Muscle layer of duodenum (tissue), 2 donors: ENCODE results near the gene ACOT4.
"Not testable (repeated sequence)": the region's sequence is repeated elsewhere in the genome, so short reads cannot be mapped to it uniquely, and the experiment has no call there.

Experiments
- H3K27ac ChIP-seq: one replicate; pipeline ENCODE4 v1.7.0; 2013; ENCODE audit warnings: mild to moderate bottlenecking, low read length
- H3K27me3 ChIP-seq: one replicate; pipeline ENCODE4 v1.7.0; 2013; ENCODE audit warnings: low read depth, mild to moderate bottlenecking, control low read depth, low read length
- H3K36me3 ChIP-seq, 2 donors: one replicate each; pipeline ENCODE4 v1.7.0; 2013; ENCODE audit warnings: low read length in 2 of 2, control low read depth in 1 of 2, mild to moderate bottlenecking in 1 of 2; ENCODE audit not compliant: insufficient read depth in 2 of 2, control insufficient read depth in 1 of 2
- H3K4me1 ChIP-seq, 2 donors: one replicate each; pipeline ENCODE4 v1.7.0; 2013; ENCODE audit warnings: low read length in 2 of 2, mild to moderate bottlenecking in 2 of 2, control low read depth in 1 of 2, moderate library complexity in 1 of 2; ENCODE audit not compliant: insufficient read depth in 2 of 2, control insufficient read depth in 1 of 2
- H3K4me3 ChIP-seq, 2 donors: one replicate each; pipeline ENCODE4 v1.7.0; 2013; ENCODE audit warnings: low read length in 2 of 2, low read depth in 1 of 2, mild to moderate bottlenecking in 1 of 2
- H3K9me3 ChIP-seq, 2 donors: one replicate each; pipeline ENCODE4 v1.7.0; 2013; ENCODE audit warnings: low read length in 2 of 2, control low read depth in 1 of 2, mild to moderate bottlenecking in 1 of 2; ENCODE audit not compliant: control insufficient read depth in 1 of 2
- donor health status: healthy.

Gene ACOT4

GRCh38 chr14:73582102-73582979, 9.3 kb upstream of the ACOT4 start:
- H3K4me3 ChIP-seq, H3K27me3 ChIP-seq, H3K9me3 ChIP-seq, H3K4me1 ChIP-seq, H3K27ac ChIP-seq: not testable (repeated sequence)
- H3K36me3 ChIP-seq: peaks cover 0 to 15% of the 10 kb centered on the region in 2 donors

- Histone ChIP-seq H3K27me3 (no peaks in the 10 kb centered on the region), H3K4me1 (no peaks in the 10 kb centered on the region), H3K36me3 (no peaks in the 10 kb centered on the region), H3K4me3 (no peak overlapping the region), H3K27ac (no peak overlapping the region), H3K9me3 (no peaks in the 10 kb centered on the region)
Measured at GRCh38 chr14:73588695-73589094, 3.0 kb upstream of the ACOT4 start.

GRCh38 chr14:73589116-73589515, 2.6 kb upstream of the ACOT4 start:
- no peak overlapping the region for H3K4me3 ChIP-seq
- no peak overlapping the region for H3K27ac ChIP-seq
- H3K27me3 ChIP-seq: no peaks in the 10 kb centered on the region
- no peaks in the 10 kb centered on the region for H3K4me1 ChIP-seq
- H3K36me3 ChIP-seq: no peaks in the 10 kb centered on the region
- no peaks in the 10 kb centered on the region for H3K9me3 ChIP-seq

GRCh38 chr14:73590673-73591004, 1.0 kb upstream of the ACOT4 start:
- not testable (repeated sequence) for H3K9me3 ChIP-seq, H3K27ac ChIP-seq, H3K36me3 ChIP-seq, H3K4me1 ChIP-seq, H3K27me3 ChIP-seq, H3K4me3 ChIP-seq

GRCh38 chr14:73594491-73594890, 2.8 kb downstream of the ACOT4 start:
- Histone ChIP-seq H3K36me3 (no peaks in the 10 kb centered on the region), H3K4me1 (no peaks in the 10 kb centered on the region), H3K4me3 (no peak overlapping the region), H3K9me3 (no peaks in the 10 kb centered on the region), H3K27me3 (no peaks in the 10 kb centered on the region), H3K27ac (no peak overlapping the region)

GRCh38 chr14:73599499-73599898, 7.8 kb downstream of the ACOT4 start:
- Histone ChIP-seq H3K27ac (no peak overlapping the region), H3K4me1 (no peaks in the 10 kb centered on the region), H3K9me3 (no peaks in the 10 kb centered on the region), H3K27me3 (no peaks in the 10 kb centered on the region), H3K36me3 (no peaks in the 10 kb centered on the region), H3K4me3 (no peak overlapping the region)

- Histone ChIP-seq H3K9me3 (no peaks in the 10 kb centered on the region), H3K4me1 (no peaks in the 10 kb centered on the region), H3K27ac (no peak overlapping the region), H3K27me3 (no peaks in the 10 kb centered on the region), H3K36me3 (no peaks in the 10 kb centered on the region), H3K4me3 (no peak overlapping the region)
Measured at GRCh38 chr14:73602994-73603393, 11.3 kb downstream of the ACOT4 start.

GRCh38 chr14:73606271-73606670, 14.6 kb downstream of the ACOT4 start:
- H3K9me3 ChIP-seq: no peaks in the 10 kb centered on the region
- no peaks in the 10 kb centered on the region for H3K4me1 ChIP-seq
- no peak overlapping the region for H3K27ac ChIP-seq
- no peaks in the 10 kb centered on the region for H3K27me3 ChIP-seq
- H3K36me3 ChIP-seq: no peaks in the 10 kb centered on the region
- H3K4me3 ChIP-seq: no peak overlapping the region

GRCh38 chr14:73607241-73607640, 15.6 kb downstream of the ACOT4 start:
- Histone ChIP-seq H3K27ac (no peak overlapping the region), H3K4me3 (no peak overlapping the region), H3K27me3 (no peaks in the 10 kb centered on the region), H3K4me1 (no peaks in the 10 kb centered on the region), H3K36me3 (no peaks in the 10 kb centered on the region), H3K9me3 (no peaks in the 10 kb centered on the region)

- no peaks in the 10 kb centered on the region for H3K9me3 ChIP-seq
- no peaks in the 10 kb centered on the region for H3K27me3 ChIP-seq
- no peak overlapping the region for H3K27ac ChIP-seq
- no peaks in the 10 kb centered on the region for H3K4me1 ChIP-seq
- no peaks in the 10 kb centered on the region for H3K36me3 ChIP-seq
- H3K4me3 ChIP-seq: no peak overlapping the region
Measured at GRCh38 chr14:73610687-73611086, 19.0 kb downstream of the ACOT4 start.

GRCh38 chr14:73612339-73613045, 20.8 kb downstream of the ACOT4 start, which contains the start of gene ACOT6:
Gene ACOT6 (plus strand): TSS chr14:73612517. CDS start chr14:73612572, 55 bp downstream.
- Histone ChIP-seq H3K27ac (no peak within 1 kb of the TSS), H3K36me3 (no peaks in the 10 kb centered on the region), H3K27me3 (no peaks in the 10 kb centered on the region), H3K4me1 (no peaks in the 10 kb centered on the region), H3K9me3 (no peaks in the 10 kb centered on the region), H3K4me3 (peak within 1 kb of the TSS; percentile 57 to 88)
